ACC112 (cell line): Measurements from ENCODE around the gene RAD51B.

Experiments used
- H2AFZ ChIP-seq: fragments of 200-600 bp; sonication (generic); one replicate; pipeline ENCODE4 v1.6.0; 2017; ENCODE audit warnings: antibody characterized with exemption, low read length; ENCODE audit not compliant: unreplicated experiment
- H3K27ac ChIP-seq: fragments of 200-600 bp; sonication (generic); 2 replicates; pipeline ENCODE4 v1.5.1; 2014; ENCODE audit warnings: low read depth, mild to moderate bottlenecking, antibody characterized with exemption, low read length, moderate library complexity
- H3K27me3 ChIP-seq: fragments of 200-600 bp; sonication (generic); 2 replicates; pipeline ENCODE4 v1.6.1; 2014; ENCODE audit warnings: mild to moderate bottlenecking, antibody characterized with exemption, low read length, moderate library complexity, mixed read lengths; ENCODE audit not compliant: insufficient read depth
- H3K36me3 ChIP-seq: fragments of 200-600 bp; sonication (generic); 2 replicates; pipeline ENCODE4 v1.6.1; 2016; ENCODE audit warnings: mild to moderate bottlenecking, antibody characterized with exemption, low read length, moderate library complexity, mixed read lengths; ENCODE audit not compliant: insufficient read depth
- H3K4me1 ChIP-seq: fragments of 200-600 bp; sonication (generic); one replicate; pipeline ENCODE4 v1.6.1; 2016; ENCODE audit warnings: low read length, mixed read lengths; ENCODE audit not compliant: insufficient read depth, unreplicated experiment, control insufficient read depth
- H3K4me3 ChIP-seq: fragments of 200-600 bp; sonication (generic); 2 replicates; pipeline ENCODE4 v1.5.1; 2014; ENCODE audit warnings: mild to moderate bottlenecking, low read depth, low read length
- H3K79me2 ChIP-seq: fragments of 200-600 bp; sonication (generic); one replicate; pipeline ENCODE4 v1.6.0; 2016; ENCODE audit warnings: low read length; ENCODE audit not compliant: control insufficient read depth, unreplicated experiment, insufficient read depth

The RAD51B gene

GRCh38 chr14:68395604-68396003 is 576.0 kb downstream of the RAD51B start:
- peaks cover 65% of the 10 kb centered on the region for H3K4me1 ChIP-seq
- H3K27ac ChIP-seq = peak overlapping the region; percentile 58
- no peaks in the 10 kb centered on the region for H3K36me3 ChIP-seq
- no peak overlapping the region; the same call in 1 of the 2 replicates for H3K4me3 ChIP-seq
- H2AFZ ChIP-seq = no peak overlapping the region
- no peaks in the 10 kb centered on the region for H3K79me2 ChIP-seq
- no peaks in the 10 kb centered on the region for H3K27me3 ChIP-seq

GRCh38 chr14:68396461-68396860 is 576.9 kb downstream of the RAD51B start:
- Histone ChIP-seq H2AFZ (no peak overlapping the region), H3K4me3 (no peak overlapping the region), H3K4me1 (peaks cover 60% of the 10 kb centered on the region), H3K36me3 (no peaks in the 10 kb centered on the region), H3K27me3 (no peaks in the 10 kb centered on the region), H3K27ac (peak overlapping the region; percentile 58; the same call in 1 of the 2 replicates), H3K79me2 (no peaks in the 10 kb centered on the region)

DNA sequence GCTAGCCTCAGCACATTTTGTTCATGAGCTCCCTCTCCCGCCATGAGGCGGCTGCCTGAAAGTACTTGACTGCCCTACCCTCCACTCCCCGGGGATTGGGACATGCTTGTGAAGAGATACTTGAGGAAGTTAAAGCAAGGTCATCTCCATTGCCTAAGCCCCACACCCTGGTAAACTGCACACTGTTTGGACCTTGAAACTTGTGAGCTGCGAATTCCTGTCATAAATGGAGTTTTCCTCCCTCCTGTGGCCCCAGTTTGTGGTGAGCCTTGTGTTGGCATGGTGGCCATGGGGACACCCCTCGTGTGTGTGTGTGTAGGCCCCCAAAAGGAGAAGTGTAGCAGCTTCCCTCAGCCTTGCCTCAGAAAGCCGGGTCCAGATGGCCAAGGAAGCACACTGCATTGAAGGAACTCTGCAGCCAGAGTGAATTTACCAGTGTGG is 577.8 kb downstream of the RAD51B start:
- H2AFZ ChIP-seq = no peak overlapping the region
- no peaks in the 10 kb centered on the region for H3K27me3 ChIP-seq

DNA sequence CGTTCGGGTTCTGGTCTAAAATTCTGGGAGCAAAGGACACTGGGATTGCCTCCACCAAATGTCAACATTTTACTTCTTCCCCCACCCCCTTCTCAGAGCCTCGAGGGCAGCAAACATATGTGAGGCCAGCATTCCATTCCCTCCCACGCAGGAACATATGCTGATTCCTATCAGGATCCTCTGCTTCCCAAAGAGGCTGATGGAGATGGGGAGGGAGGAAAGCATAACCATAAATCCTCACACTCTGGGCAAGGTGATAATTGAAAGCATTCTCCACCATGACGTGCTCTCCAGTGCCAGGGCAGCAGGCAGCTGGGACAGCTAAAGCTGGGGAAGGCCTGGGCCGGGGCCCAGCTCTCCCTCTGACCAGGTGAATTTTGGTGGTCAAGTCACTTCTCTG is 578.2 kb downstream of the RAD51B start:
- Histone ChIP-seq H2AFZ (no peak overlapping the region), H3K79me2 (no peaks in the 10 kb centered on the region), H3K27ac (no peak overlapping the region), H3K36me3 (no peaks in the 10 kb centered on the region), H3K4me1 (peaks cover 46% of the 10 kb centered on the region), H3K4me3 (no peak overlapping the region), H3K27me3 (no peaks in the 10 kb centered on the region)

More for the DNA sequence above, 577.8 kb downstream of the RAD51B start:
- Histone ChIP-seq H3K4me1 (peaks cover 51% of the 10 kb centered on the region), H3K36me3 (no peaks in the 10 kb centered on the region), H3K27ac (no peak overlapping the region), H3K4me3 (no peak overlapping the region), H3K79me2 (no peaks in the 10 kb centered on the region)

GRCh38 chr14:68398370-68398769 is 578.8 kb downstream of the RAD51B start:
- H3K4me1 ChIP-seq = peaks cover 41% of the 10 kb centered on the region

GRCh38 chr14:68399971-68400370 is 580.4 kb downstream of the RAD51B start:
- H3K27ac ChIP-seq = no peak overlapping the region

More at GRCh38 chr14:68398370-68398769, 578.8 kb downstream of the RAD51B start:
- Histone ChIP-seq H3K27me3 (no peaks in the 10 kb centered on the region), H3K79me2 (no peaks in the 10 kb centered on the region), H3K4me3 (no peak overlapping the region), H2AFZ (no peak overlapping the region), H3K27ac (no peak overlapping the region), H3K36me3 (no peaks in the 10 kb centered on the region)

DNA sequence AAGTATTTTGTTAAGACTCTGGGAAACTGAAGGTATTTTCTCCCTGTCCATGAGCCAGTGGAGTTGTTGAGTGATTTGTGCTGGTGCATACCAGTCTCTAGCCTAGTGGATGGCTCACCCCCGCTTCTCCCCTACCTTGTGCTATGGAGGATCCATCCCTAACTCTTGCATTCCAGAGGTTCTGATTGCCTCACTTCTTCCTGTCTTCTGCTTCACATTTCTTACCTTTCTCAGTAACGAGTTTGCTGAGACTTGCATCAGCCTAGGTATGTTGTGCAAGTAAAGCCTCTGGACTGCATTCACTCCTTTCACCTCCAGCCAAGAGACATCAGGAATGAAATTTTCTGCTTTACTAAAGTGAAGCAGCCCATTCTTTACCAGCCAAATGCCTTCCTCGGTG is 581.7 kb downstream of the RAD51B start:
- Histone ChIP-seq H2AFZ (no peak overlapping the region), H3K4me1 (peaks cover 37% of the 10 kb centered on the region)

More at GRCh38 chr14:68399971-68400370, 580.4 kb downstream of the RAD51B start:
- no peaks in the 10 kb centered on the region for H3K36me3 ChIP-seq
- H3K79me2 ChIP-seq = no peaks in the 10 kb centered on the region
- H3K4me3 ChIP-seq = no peak overlapping the region
- H3K27me3 ChIP-seq = no peaks in the 10 kb centered on the region
- H3K4me1 ChIP-seq = peaks cover 37% of the 10 kb centered on the region
- no peak overlapping the region for H2AFZ ChIP-seq

DNA sequence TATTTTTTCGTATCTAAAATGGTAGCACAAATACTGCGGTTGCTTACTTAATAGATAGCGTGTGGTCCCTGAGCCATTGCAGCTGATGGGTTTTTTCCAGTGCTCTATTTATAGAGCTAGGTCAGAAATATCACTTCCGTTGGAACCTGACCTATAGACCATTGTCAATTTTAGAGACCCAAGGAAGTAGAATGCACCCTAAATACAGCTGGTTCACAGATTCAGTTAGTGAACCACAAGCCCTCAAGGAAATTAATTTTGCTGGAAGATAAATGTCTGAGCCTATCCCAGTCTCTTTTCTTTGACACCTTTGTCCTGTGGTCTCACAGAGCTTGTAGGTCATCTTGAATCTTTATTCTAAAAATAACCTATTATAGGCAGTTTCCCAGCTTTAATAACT is 582.3 kb downstream of the RAD51B start:
- Histone ChIP-seq H3K27ac (no peak overlapping the region), H2AFZ (no peak overlapping the region), H3K4me1 (peaks cover 34% of the 10 kb centered on the region), H3K27me3 (no peaks in the 10 kb centered on the region), H3K4me3 (no peak overlapping the region), H3K79me2 (no peaks in the 10 kb centered on the region), H3K36me3 (no peaks in the 10 kb centered on the region)

More for the DNA sequence above, 581.7 kb downstream of the RAD51B start:
- H3K27me3 ChIP-seq = no peaks in the 10 kb centered on the region
- H3K36me3 ChIP-seq = no peaks in the 10 kb centered on the region
- no peaks in the 10 kb centered on the region for H3K79me2 ChIP-seq
- no peak overlapping the region for H3K4me3 ChIP-seq
- no peak overlapping the region for H3K27ac ChIP-seq

- Histone ChIP-seq H3K27ac (no peak overlapping the region), H3K79me2 (no peaks in the 10 kb centered on the region), H3K4me1 (peaks cover 26% of the 10 kb centered on the region), H3K27me3 (no peaks in the 10 kb centered on the region), H3K36me3 (no peaks in the 10 kb centered on the region), H2AFZ (no peak overlapping the region), H3K4me3 (no peak overlapping the region)
These were observed 583.0 kb downstream of the RAD51B start for GRCh38 chr14:68402525-68403101.

GRCh38 chr14:68403191-68404145 is 583.9 kb downstream of the RAD51B start:
- Histone ChIP-seq H3K36me3 (no peaks in the 10 kb centered on the region), H2AFZ (no peak overlapping the region), H3K4me1 (peaks cover 24% of the 10 kb centered on the region), H3K79me2 (no peaks in the 10 kb centered on the region), H3K27me3 (no peaks in the 10 kb centered on the region), H3K4me3 (no peak overlapping the region), H3K27ac (no peak overlapping the region)
